Measurements from ENCODE around the gene DUSP19. TPM values are rescaled to one million over a fixed set of nuclear protein-coding genes. Genes with fewer than 3 reads are reported as not detected.

The DUSP19 gene
- polyA plus RNA-seq, 1 donor (not counting 4 experiments of a cell fraction or from before 2014, with no cell fraction given): 1.1 TPM

- H2AFZ ChIP-seq (ENCODE audit: control insufficient read depth, low read length): no peak overlapping the region
- no peaks in the 10 kb centered on the region for H3K9me1 ChIP-seq (ENCODE audit: control insufficient read depth, extremely low read depth, insufficient read depth, low read length)
- H3K4me1 ChIP-seq (ENCODE audit: control insufficient read depth, extremely low read depth, insufficient read depth, low read length): peaks cover 23% of the 10 kb centered on the region
- DNase-seq (ENCODE audit: low read depth, low spot score): no peak
- no peaks in the 10 kb centered on the region for H3K36me3 ChIP-seq (ENCODE audit: control insufficient read depth in 2 of 2, extremely low read depth in 1 of 2, insufficient read depth in 2 of 2, low read length in 2 of 2)
- peak overlapping the region; percentile 20 for H3K4me2 ChIP-seq (ENCODE audit: control insufficient read depth, extremely low read depth, insufficient read depth, low read depth, low read length)
- H4K20me1 ChIP-seq (ENCODE audit: control insufficient read depth, extremely low read depth, insufficient read depth, low read length): peaks cover 22% of the 10 kb centered on the region
- no peak overlapping the region for H3K9ac ChIP-seq (ENCODE audit: control insufficient read depth, extremely low read depth, insufficient read depth, low read length)
- no peak overlapping the region for H3K27ac ChIP-seq (ENCODE audit: control insufficient read depth, insufficient read depth, low read length)
- H3K79me2 ChIP-seq (ENCODE audit: control insufficient read depth, insufficient read depth, low read length): peaks cover 99% of the 10 kb centered on the region
- TF ChIP-seq EZH2 (IDR thresholded peaks at IDR 0.05; ENCODE audit: low read length) (no peak), CTCF (optimal IDR thresholded peaks at IDR 0.05 in 1 of 3, IDR thresholded peaks at IDR 0.05 in 1 of 3, conservative IDR thresholded peaks at IDR 0.05 in 1 of 3; ENCODE audit: extremely low read depth in 1 of 3, insufficient read depth in 2 of 3, low read length in 3 of 3) (no peak)
- H3K4me3 ChIP-seq (ENCODE audit: control insufficient read depth in 2 of 3, extremely low read depth in 1 of 3, insufficient read depth in 2 of 3, low read depth in 1 of 3, low read length in 3 of 3): no peak overlapping the region
- dilution Hi-C loops (cut with MboI; ENCODE audit: extremely low pct_ligation_motif_present, low sequenced_read_pairs): no loop called here
- no peak for FAIRE-seq
- no peaks in the 10 kb centered on the region for H3K27me3 ChIP-seq (ENCODE audit: control insufficient read depth, extremely low read depth, insufficient read depth, low read length)
- H3K9me3 ChIP-seq (ENCODE audit: control insufficient read depth, low read depth, low read length): no peaks in the 10 kb centered on the region
These were observed 46.4 kb upstream of the DUSP19 start for GRCh38 chr2:183031911-183032794.

DNA sequence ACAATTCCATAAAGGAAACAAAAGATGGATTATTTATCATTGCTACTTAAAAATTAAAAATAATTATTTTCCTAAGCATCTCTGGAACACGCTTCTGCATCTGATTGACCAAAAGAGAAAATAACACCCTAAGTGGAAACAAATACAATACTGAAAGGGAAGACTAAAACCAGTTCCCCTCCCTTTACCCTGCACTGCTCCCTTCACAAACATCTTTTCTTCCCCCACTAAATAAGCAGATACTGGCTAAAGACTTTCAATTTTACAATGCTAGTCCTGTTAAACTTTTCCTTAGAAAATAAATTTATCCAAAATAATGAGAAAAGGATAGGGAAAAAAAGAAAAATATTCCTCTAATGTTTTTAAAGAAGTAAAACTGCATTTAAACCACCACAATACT, 44.6 kb upstream of the DUSP19 start:
- H3K27me3 ChIP-seq (ENCODE audit: control insufficient read depth, extremely low read depth, insufficient read depth, low read length): no peaks in the 10 kb centered on the region
- no peaks in the 10 kb centered on the region for H3K36me3 ChIP-seq (ENCODE audit: control insufficient read depth in 2 of 2, extremely low read depth in 1 of 2, insufficient read depth in 2 of 2, low read length in 2 of 2)
- DNase-seq (ENCODE audit: low read depth, low spot score) (no peak), FAIRE-seq (no peak)
- H3K9me3 ChIP-seq (ENCODE audit: control insufficient read depth, low read depth, low read length): no peaks in the 10 kb centered on the region
- no peak overlapping the region for H3K4me2 ChIP-seq (ENCODE audit: control insufficient read depth, extremely low read depth, insufficient read depth, low read depth, low read length)
- dilution Hi-C loops (cut with MboI; ENCODE audit: extremely low pct_ligation_motif_present, low sequenced_read_pairs): no loop called here
- no peak overlapping the region for H3K27ac ChIP-seq (ENCODE audit: control insufficient read depth, insufficient read depth, low read length)
- no peaks in the 10 kb centered on the region for H3K9me1 ChIP-seq (ENCODE audit: control insufficient read depth, extremely low read depth, insufficient read depth, low read length)
- H4K20me1 ChIP-seq (ENCODE audit: control insufficient read depth, extremely low read depth, insufficient read depth, low read length): peaks cover 22% of the 10 kb centered on the region
- peaks cover 89% of the 10 kb centered on the region for H3K79me2 ChIP-seq (ENCODE audit: control insufficient read depth, insufficient read depth, low read length)
- peaks cover 25% of the 10 kb centered on the region for H3K4me1 ChIP-seq (ENCODE audit: control insufficient read depth, extremely low read depth, insufficient read depth, low read length)
- no peak overlapping the region for H3K9ac ChIP-seq (ENCODE audit: control insufficient read depth, extremely low read depth, insufficient read depth, low read length)
- no peak overlapping the region for H2AFZ ChIP-seq (ENCODE audit: control insufficient read depth, low read length)
- TF ChIP-seq CTCF (optimal IDR thresholded peaks at IDR 0.05 in 1 of 3, IDR thresholded peaks at IDR 0.05 in 1 of 3, conservative IDR thresholded peaks at IDR 0.05 in 1 of 3; ENCODE audit: extremely low read depth in 1 of 3, insufficient read depth in 2 of 3, low read length in 3 of 3) (no peak), EZH2 (IDR thresholded peaks at IDR 0.05; ENCODE audit: low read length) (no peak)
- no peak overlapping the region for H3K4me3 ChIP-seq (ENCODE audit: control insufficient read depth in 2 of 3, extremely low read depth in 1 of 3, insufficient read depth in 2 of 3, low read depth in 1 of 3, low read length in 3 of 3)

All from keratinocyte (primary cell).